ENCODE measurements around the gene ABCC8.

The ABCC8 gene

GRCh38 chr11:17389211-17389956, 87.3 kb downstream of the ABCC8 start (continued):
- TF ChIP-seq ZNF280D (tag by site-specific recombination; IDR thresholded peaks at IDR 0.05) (no peak), SP2 (tag by site-specific recombination; IDR thresholded peaks at IDR 0.05) (peak; percentile 56), ZBTB26 (tag by site-specific recombination; optimal IDR thresholded peaks at IDR 0.05) (peak; percentile 26), ZFP41 (tag by site-specific recombination; IDR thresholded peaks at IDR 0.05; ENCODE audit: borderline replicate concordance) (no peak), ZEB2 (tag by site-specific recombination; IDR thresholded peaks at IDR 0.05) (peak; percentile 63), KLF17 (tag by site-specific recombination; IDR thresholded peaks at IDR 0.05) (peak; percentile 69; the same call in 1 of the 2 replicates), KLF10 (tag by site-specific recombination; IDR thresholded peaks at IDR 0.05) (peak; percentile 83; the same call in 1 of the 2 replicates), GLIS1 (tag by site-specific recombination; IDR thresholded peaks at IDR 0.05) (no peak), KLF9 (tag by site-specific recombination; IDR thresholded peaks at IDR 0.05; ENCODE audit: low read depth) (peak; percentile 62; the same call in 1 of the 2 replicates), ZSCAN16 (tag by site-specific recombination; IDR thresholded peaks at IDR 0.05) (no peak), ZNF639 (tag by site-specific recombination; IDR thresholded peaks at IDR 0.05) (no peak), ZNF223 (tag by site-specific recombination; IDR thresholded peaks at IDR 0.05) (no peak), PRDM10 (tag by site-specific recombination; IDR thresholded peaks at IDR 0.05) (peak; percentile 90)

GRCh38 chr11:17388609-17389210, 87.9 kb downstream of the ABCC8 start, which contains the start of gene KCNJ11:
Gene KCNJ11 (minus strand): TSS chr11:17388659. CDS start chr11:17388091, 568 bp downstream.
- Histone ChIP-seq H3K4me1 (ENCODE audit: control insufficient read depth, insufficient read depth, low read length) (no peaks in the 10 kb centered on the region), H3K4me3 (ENCODE audit: low read depth, low read length) (peak within 1 kb of the TSS; percentile 65), H3K27ac (ENCODE audit: extremely low read depth, low read depth, low read length) (peak within 1 kb of the TSS; percentile 56; the same call in 1 of the 2 replicates), H3K36me3 (ENCODE audit: control insufficient read depth in 2 of 2, insufficient read depth in 1 of 2, low read length in 2 of 2) (peaks cover 0 to 8% of the 10 kb centered on the region in 2 experiments; a peak in 1 of 3 replicates), H3K9me3 (ENCODE audit: control insufficient read depth, insufficient read depth, low read depth, low read length) (no peaks in the 10 kb centered on the region)
- CTCF ChIA-PET = interaction anchor here (0.6 to 12.3 kb wide), 23 partner anchors 9 to 585 kb away, joined by 3 to 318 read pairs (median 3); partner anchors contain the start of gene ABCC8
- POLR2A ChIA-PET = interaction anchor here (1.0 to 1.3 kb wide), 3 partner anchors 35 to 139 kb away, joined by 3 to 6 read pairs (median 4); no protein-coding TSS in a partner anchor
- no peak for TF ChIP-seq ZNF175 (tag by site-specific recombination; IDR thresholded peaks at IDR 0.05)
- no peak for TF ChIP-seq ZNF37A (tag by site-specific recombination; IDR thresholded peaks at IDR 0.05)
- TF ChIP-seq ZNF184 (tag by site-specific recombination; IDR thresholded peaks at IDR 0.05) = no peak
- TF ChIP-seq GLIS1 (tag by site-specific recombination; IDR thresholded peaks at IDR 0.05) = peak; percentile 84
- no peak for TF ChIP-seq ZNF610 (tag by site-specific recombination; IDR thresholded peaks at IDR 0.05; ENCODE audit: borderline replicate concordance)
- no peak for TF ChIP-seq ZNF114 (tag by site-specific recombination; IDR thresholded peaks at IDR 0.05)
- TF ChIP-seq PATZ1 (tag by site-specific recombination; IDR thresholded peaks at IDR 0.05) = peak; percentile 59
- no peak for TF ChIP-seq ZNF596 (tag by site-specific recombination; IDR thresholded peaks at IDR 0.05)
- no peak for TF ChIP-seq ZNF830 (tag by site-specific recombination; IDR thresholded peaks at IDR 0.05; ENCODE audit: low read depth)
- peak; percentile 82 for TF ChIP-seq GLIS2 (tag by site-specific recombination; IDR thresholded peaks at IDR 0.05)
